Measurements from ENCODE around the gene PTPRG.
"Not testable (repeated sequence)": the region's sequence is repeated elsewhere in the genome, so short reads cannot be mapped to it uniquely, and the experiment has no call there.

Gene PTPRG

DNA sequence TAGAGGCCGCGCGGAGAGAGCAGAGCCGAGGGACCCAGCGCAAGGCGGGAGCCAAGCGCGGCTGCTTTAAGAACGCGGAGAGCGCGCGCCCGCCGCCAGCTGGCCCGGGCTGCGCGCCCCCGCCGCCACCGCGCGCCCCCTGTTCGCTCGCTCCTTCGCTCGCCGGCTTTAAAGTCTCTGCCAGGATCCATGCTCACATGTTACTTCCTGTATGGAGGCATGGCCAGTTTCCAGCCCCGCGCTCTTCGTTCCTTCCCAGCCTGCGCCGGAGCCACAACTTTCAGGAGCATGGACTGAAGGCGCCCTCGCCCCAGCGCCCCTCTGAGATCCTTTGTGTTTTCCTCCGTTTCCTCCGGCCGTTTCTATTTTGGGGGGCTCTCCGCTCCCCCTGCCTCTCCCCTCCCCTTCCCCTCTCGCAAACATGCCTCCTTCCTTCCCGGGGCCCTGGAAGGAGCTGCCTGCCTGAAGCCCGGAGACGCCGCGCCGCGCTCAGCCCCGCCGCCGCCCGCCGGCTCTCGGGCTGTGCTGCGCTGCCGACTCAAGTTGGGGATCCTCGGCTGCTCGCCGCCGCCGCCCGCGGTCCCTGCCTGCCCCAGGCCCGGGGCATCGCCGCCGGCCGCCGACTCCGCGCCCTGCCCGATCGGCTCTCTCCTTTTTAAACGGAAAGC is at the start of gene PTPRG:
PTPRG (plus strand) TSS at position 198 of the 668 bp plus-strand sequence. CDS start 717 bp downstream, outside the sequence.
- peak; percentile 86 for DNase-seq

DNA sequence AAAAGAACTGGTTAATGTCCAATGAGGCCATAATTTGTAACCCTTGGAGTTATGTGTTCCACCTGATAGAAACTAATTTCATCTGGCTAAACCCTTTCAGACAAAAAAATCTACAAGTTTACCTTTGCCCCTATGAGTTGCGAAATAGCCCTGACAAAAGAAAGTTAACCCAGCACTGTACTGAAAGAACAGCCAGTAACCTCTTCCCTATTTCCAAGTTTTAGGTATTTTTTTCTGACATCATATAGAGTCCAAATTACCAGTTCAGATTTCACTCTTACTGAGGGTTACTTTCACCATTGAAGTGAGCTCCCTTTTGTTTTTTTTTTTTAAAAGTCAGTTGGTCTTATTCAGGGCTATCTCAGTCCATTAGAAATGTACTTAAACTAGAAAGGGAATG is 42.8 kb upstream of the PTPRG start:
- no peak for DNase-seq

DNA sequence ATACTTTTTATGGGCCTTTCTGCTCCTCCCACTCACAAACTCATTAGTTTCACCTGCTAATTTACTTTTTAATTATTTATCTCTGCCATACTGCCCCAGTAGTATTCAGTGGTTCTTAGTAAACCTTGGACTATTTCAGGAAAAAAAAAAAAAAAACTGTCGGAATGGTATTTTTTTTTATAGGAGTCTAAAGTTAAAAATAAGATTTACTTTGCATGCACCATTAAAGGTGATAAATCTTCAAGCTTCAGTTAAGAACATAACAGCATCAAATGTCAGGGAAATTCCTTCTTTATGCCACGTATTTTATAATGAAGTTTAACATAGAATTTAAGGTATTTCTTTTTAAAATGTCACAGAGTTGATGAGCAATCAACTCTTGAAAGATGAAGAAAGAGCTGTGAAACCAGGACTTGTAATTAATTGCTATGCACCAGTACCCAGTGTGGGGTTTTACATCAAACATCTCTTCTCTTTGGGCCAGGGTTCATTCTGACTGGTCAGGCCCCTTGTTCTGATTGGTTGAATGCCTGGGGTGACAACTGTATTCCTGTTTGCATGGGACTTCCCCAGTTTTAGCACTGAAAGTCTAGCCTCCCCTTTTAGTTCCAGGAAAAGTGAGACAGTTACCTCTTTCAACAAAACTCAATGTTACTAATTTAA is 40.3 kb upstream of the PTPRG start:
- DNase-seq, result no peak

DNA sequence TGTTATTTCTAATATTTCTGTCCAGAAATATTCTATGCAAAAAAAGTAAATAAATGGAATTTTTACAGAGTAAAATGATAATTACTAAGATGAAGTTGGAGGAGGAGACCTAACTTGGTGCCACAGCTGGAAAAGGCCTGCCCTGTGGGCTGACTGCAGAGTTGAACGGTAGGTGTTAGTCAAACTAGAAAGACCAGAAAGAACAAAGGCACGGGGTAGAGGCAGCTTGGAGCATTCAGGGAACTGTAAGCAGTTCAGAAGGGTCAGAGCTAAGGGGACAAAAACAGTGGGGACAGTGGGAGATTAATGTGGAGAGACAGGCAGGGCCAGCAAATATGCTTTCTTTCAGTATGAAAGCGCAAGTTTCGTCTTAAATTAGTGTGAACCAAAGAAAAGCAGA is 39.3 kb upstream of the PTPRG start:
- no peak for DNase-seq

DNA sequence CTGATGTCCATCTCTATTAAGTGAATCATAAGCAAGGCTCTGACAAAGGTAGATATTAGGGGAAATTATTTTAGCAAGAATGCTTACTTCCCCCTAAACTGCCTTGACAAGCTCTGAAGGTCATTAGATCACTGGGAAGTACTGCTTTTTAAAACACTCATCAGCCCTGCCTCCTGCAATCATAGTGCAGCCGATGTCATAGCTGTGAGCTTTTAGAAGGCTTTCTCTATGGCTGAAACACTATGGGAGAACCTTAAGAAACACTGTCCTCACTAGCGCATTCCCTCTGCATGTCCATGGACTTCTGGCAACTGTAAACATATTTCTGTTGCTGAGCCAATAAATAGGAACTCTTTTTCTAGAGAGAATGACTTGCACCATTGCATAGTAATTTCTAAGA is 38.7 kb upstream of the PTPRG start:
- no peak for DNase-seq

DNA sequence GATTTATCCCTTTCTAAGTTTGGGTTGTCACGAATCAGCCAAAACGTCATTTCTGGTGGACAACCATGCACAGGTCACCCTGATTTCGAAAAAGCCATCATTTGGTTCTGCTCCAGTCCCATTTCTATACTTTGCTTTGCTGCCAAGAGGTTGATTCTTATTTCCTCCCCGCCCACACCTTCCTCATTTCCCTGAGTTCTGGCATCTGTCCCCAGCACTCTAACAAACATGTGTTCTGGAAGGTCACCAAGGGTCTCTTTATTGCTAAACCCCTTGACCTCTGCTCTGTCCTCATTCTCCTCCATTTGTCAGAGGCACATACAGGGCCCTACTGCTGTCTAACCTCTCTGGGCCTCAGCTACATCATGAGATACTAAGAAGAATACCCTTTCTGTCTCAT is 36.4 kb upstream of the PTPRG start:
- no peak for DNase-seq

DNA sequence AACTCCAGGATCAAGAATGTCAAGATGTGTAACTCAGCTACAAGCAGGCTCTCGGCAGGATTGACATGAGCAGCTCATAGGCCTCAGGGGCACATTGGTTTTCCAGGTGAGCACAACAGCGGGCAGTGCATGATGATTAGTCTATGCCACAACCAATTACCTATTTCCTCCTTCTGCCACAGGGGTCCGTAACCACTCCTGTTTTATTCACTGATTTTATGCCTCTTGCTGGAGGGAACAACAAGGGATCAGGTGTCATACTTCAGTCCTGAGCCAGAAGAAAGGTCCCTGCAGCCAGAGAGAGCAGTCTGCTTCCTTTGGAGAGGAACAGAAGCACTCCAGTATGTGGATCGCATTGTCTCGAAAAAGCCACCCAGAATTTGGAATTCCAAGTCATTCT is 35.1 kb upstream of the PTPRG start:
- no peak for DNase-seq

DNA sequence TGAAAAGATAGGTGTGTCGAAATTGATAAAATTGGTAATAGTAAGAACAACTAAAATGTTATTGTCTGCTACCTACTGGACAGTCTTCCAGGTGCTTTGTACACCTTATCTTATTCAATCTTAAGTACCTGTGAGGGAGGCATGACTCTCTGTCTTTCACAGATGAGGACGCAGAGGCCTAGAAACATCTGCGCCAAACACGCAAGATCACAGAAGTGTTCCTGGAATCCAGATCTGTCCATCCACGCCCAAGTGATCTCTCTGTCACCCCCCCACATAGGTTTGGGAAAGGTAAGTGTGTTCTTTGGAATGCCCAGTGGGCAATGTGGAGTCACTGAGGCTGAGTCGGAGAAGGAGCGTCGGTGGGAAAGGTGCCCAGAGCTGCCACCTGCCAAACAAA is 34.4 kb upstream of the PTPRG start:
- no peak for DNase-seq

DNA sequence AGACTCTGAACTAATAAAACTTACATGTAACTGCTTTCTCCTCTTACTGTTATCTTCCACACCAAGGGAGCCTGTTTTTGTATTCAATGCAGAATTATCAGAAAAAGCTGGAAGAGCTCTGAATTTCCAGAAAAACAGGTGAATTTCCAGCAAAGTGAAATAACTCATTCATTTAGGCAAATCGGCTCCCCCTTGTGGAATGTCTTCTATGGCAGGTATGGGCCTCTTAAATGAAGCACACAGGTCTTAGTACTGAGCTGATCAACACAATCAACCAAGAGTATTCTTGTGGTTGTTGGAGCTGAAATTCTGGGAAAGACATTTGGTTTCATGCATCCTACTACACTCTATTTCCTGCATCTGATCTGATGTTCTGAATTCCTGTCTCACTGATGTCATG is 31.0 kb upstream of the PTPRG start:
- peak; percentile 43 for DNase-seq

DNA sequence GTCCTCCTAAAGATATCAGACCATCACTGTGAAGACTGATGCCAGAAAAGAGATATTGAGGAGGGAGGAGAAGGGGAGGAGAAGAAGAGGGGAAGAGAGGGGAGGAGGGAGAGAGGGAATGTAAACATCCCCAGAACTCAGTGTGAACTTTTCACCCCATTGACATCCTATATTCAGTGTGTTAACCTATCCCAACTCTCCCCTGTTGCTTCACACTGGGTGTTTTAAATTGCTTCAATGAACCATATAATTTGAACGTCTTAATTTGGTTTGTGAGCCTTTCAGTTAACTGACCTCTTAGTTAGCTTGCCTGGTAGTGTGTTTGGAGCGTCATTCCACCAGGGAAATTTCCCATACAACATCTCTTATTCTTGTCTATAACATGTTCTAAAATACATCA is 29.8 kb upstream of the PTPRG start:
- DNase-seq, result no peak

DNA sequence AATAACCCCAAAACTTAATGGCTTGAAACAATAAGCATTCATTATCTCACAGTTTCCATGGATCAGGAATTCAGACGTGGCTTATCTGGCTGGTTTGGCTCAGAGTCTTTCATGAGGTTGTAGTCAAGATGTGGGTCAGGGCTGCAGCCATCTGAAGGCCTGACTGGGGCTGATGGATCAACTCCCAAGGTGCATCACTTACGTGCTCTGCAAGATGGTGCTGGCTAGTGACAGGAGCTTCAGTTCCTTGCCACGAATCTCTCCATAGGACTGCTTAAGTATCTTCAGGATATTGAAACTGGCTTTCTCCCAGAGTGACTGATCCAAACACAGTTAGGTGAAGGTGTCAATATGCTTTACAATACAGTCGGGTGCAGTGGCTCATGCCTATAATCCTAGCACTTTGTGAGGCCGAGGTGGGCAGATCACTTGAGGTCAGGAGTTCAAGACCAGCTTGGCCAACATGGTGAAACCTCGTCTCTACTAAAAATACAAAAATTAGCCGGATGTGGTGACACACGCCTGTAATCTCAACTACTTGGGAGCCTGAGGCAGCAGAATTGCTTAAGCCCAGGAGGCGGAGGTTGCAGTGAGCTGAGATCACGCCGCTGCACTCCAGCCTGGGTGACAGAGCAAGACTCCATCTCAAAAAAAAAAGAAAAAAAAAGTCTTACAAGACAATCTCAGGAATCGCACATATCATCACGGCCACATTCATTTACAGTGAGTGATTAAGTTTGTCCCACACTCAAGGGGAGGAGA is 28.5 kb upstream of the PTPRG start:
- DNase-seq, result no peak

DNA sequence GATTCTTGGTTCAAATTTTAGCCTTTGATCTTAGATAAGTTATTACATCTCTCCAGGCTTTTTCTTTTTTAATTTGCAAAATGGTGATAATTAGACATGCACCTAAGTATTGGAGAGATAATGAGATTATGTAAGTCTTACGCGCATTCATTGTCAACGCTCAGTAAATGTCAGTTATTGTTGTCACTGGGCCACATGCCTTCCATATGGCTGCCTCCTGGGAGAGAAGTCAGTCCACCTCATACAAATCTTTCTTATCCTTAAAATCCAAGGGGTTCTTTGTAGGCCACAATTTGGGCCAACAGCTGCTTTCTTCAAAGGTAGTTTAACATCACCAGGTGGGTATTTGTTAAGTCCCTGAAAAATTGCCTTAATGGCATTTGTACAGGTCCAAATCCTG is 25.5 kb upstream of the PTPRG start:
- DNase-seq, result no peak

DNA sequence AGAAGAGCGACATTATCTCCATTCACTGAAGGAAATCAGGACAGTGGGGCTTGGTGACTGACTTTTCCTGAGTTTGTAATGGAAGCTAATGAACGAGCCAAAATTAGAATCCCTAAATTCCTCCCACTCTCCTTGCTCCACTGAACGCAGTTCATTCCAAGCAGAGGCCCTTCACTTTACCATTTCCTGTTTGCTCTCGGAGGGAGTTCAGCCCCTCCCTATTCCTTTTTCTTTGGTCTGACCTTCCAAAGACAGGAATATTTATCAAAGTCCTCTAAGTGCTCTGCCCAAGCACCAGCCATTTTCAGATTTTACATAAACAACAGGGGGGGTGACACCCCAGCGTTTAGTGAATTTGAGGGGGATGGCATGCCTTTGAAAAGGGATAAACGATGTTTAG is 24.0 kb upstream of the PTPRG start:
- DNase-seq, result peak; percentile 0

DNA sequence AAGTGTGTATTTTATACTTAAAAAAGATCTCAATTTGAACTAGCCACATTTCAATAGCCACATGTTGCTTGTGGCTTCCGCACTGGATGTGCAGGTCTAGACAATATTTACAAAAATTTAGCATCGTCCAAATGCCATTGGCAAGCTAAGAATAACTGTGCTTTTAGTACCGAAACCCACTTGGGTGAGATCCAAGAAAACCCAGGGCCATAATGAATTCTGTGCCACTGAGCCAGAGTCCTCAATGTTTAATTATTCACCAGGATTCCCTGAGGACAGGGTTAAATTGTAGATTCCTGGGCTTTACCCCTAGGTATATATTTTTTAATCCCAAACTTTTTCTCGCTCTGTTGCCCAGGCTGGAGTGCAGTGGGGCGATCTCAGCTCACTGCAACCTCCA is 22.9 kb upstream of the PTPRG start:
- no peak for DNase-seq

DNA sequence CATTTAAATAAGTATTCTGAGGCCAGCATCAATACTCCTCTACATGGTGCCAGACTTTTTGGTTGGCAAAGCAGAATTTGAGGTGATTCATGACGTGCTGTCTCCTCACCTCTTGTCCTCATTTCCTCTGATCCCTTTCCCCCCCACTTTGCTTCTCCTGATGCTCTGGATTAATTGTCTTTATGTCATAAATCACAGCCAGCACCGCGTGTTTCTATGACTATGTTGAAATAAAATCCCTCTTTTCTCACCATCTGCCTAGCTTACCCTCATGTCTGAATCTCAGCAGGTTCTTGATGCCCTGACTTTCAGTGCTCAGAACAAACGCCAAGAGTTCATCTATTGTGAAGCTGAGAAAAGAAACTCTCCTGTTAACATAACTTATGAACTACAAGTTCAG is 19.7 kb upstream of the PTPRG start:
- DNase-seq, result no peak

DNA sequence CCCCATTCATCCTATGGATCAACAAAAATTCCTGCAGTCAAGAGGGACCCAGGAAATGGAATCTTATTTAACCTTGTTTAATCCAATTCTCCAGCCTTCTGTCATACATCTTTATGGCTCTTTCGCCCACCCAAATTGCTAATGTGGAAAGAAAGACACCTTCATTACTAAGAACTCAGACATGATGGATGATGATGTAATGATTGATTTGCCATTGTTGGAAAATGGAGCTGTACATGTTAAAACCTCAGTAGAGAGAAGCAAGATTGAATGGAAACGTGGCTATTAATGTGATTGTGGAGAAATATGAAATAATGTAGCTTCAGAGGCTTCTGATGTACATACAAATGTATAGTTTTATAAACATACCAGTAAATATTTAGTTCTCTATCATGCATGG is 15.7 kb upstream of the PTPRG start:
- no peak for DNase-seq

DNA sequence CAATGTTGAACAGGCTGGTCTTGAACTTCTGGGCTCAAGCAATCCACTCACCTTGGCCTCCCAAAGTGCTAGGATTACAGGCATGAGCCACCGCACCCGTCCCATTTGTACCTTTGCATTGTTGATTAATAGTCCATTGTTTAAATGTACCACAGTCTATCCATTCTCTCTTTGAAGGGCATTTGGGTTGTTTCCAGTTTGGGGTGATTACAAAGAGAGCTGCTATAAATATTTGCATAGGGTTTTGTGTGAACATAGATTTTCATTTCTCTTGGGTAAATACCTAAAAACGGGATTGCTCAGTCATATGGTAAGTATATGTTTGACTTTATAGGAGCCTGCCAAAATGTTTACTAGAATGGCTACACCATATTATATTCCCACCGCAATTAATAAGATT is 13.7 kb upstream of the PTPRG start:
- no peak for DNase-seq

DNA sequence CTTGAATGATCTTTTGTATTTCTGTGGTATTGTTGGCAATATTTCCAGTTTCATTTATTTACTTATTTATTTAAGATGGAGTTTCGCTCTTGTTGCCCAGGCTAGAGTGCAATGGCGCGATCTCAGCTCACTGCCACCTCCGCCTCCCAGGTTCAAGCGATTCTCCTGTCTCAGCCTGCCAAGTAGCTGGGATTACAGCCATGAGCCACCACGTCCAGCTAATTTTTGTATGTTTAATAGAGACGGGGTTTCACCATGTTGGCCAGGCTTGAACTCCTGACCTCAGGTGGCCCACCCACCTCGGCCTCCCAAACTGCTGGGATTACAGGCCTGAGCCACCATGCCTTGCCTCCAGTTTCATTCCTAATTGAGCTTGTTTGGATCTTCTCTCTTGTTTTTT is 8.7 kb upstream of the PTPRG start:
- not testable (repeated sequence) for DNase-seq

DNA sequence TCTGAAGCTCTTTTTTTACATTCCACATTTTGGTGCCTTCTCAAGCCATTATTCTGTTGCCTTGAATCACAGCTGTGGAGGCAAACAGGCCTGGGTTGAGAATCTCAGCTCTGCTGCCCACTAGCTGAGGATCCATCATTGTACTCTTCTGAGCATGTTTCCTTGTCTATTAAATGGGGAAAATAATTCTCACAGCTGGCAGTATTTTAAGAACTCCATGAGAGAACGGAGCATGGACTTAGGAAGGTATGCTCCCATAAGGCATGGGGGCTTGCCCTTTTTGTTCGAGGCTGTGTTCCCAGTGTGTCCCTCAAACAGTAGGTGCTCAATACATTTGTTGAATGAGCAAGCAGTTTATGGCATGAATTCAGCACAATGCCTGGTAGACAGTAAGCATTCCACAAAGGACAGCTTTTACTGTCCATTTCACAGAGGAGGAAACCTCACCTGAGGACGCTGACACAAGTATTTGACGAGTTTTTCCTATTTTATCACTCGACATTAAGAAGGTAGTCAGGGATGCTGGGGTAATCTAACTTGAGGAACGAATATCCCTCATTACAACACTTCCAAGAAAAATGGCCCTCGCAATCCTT is 2.1 kb upstream of the PTPRG start:
- DNase-seq, result no peak

DNA sequence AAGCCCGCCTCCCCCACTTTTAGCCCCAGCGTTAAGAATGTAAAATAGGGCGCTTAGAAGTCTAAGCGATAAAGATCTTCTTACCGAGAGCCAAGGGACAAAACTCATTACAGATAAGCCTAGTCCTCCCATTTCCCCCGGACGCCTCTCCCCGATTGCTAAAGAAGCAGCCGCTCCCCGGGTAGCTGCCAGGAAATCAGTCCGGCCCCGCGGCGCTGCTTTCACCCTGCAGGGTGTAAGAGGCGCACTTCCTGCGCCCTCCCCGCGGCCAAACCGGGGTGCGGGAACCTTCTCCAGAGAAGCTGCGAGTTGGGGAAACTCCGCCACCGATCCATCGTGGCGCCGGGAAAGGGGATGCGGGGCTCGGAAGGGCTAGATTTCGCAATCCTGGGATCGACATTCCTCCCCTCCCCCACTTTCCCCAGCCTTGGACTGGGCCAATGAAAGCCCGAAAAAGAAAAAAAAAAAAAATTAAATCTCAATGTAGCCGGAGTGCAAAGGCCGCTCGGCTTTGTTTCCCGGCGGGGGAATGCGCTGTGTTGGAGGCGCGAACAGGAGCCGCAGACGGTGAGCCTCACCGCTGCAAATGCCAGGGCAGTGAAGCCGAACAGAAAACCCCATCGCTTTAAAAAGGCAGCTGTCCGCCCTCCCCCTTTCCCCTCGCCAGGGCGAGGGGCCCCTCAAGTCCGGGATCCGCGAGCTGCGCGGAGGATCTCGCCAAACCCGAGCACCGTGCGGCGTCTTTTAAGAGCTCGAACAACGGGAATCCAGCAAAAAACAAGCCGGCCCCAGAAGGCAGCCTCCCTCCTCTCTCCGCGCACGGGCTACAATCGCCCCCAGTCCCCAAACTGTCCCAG is 626 bp upstream of the PTPRG start:
- DNase-seq, result peak; percentile 69

DNA sequence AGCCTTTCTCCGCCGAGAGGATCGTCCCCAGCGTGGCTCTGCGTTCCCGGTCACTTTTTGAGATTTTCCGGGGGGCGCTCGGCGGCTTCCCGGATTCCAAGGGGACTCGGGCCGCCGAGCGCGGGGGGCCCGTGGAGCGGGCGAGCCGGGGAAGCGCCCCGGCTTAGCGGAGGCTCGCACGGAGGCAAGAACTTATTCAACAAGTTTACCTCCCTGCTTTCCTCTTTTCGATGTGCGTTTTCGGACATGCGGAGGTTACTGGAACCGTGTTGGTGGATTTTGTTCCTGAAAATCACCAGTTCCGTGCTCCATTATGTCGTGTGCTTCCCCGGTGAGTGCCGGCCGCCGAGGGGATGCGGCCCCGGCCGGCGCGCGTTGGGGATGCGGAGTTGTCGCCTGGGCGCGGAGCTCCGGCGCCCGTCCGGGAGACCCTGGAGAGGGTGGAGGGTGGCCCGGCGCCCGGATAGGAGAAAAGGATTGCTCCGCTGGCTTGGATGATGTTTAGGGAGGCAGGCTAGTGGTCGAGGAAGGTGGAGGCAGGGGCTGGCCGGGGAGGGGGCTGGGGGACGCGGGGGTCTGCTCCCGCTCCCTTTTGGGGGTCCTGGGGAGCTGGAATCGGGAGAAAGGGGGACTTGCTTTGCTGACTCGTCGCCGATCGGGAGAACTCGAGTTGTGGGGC is 810 bp downstream of the PTPRG start:
- peak; percentile 42 for DNase-seq

DNA sequence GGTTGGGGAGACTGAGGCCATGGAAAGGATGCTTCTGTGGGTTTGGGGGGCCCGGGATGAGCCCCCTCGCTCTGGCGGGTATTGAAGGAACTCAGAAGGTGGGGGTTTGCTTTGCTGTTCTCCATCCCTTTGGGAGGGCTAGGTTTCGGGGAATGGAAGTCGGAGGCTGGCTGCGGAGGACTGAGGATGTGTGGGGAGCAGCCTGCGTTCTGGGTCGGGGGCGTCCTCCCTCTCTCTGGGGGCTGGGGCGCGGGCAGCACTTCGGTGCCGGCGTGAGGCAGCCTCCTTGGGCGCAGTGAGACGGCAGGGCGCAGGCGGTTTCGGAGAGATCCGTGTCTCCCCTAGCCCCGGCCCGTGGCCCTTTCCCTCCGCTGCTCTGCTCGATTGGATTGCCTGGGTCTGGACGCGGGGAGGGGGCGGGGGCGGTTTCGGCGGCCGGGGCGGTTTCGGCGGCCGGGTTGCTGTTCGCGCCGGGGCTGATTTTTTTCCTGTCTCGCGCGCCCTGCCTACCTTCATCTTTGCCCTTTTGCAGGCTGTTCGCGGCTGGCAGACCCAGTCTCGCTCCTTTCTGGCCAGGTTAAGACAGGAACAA is 1.4 kb downstream of the PTPRG start:
- DNase-seq, result peak; percentile 28

Measured in DMS53 (cell line).